NCI-H2196 (cell line): ENCODE data around the gene CFAP157.

Source experiments
- DNase-seq: peaks from one replicate; lab custom pipeline; 2025; ENCODE audit not compliant: unreplicated experiment; lab: John Stamatoyannopoulos, UW

Gene CFAP157

GRCh38 chr9:127692071-127692470, 14.7 kb upstream of the CFAP157 start:
- no peak for DNase-seq

GRCh38 chr9:127693143-127693542, 13.6 kb upstream of the CFAP157 start:
- no peak for DNase-seq

GRCh38 chr9:127693697-127694096, 13.1 kb upstream of the CFAP157 start:
- DNase-seq = no peak

GRCh38 chr9:127694890-127695720, 11.7 kb upstream of the CFAP157 start:
- no peak for DNase-seq

GRCh38 chr9:127697575-127697974, 9.2 kb upstream of the CFAP157 start:
- no peak for DNase-seq

GRCh38 chr9:127698386-127698785, 8.4 kb upstream of the CFAP157 start:
- no peak for DNase-seq

- DNase-seq = no peak
Measured at GRCh38 chr9:127698985-127699670, 7.7 kb upstream of the CFAP157 start.

- DNase-seq = no peak
Measured at GRCh38 chr9:127700140-127700539, 6.6 kb upstream of the CFAP157 start.

GRCh38 chr9:127700594-127701255, 6.1 kb upstream of the CFAP157 start:
- DNase-seq = peak; percentile 35

- no peak for DNase-seq
Measured at GRCh38 chr9:127703289-127703946, 3.4 kb upstream of the CFAP157 start.

GRCh38 chr9:127705577-127706379, 1.0 kb upstream of the CFAP157 start:
- DNase-seq = no peak

GRCh38 chr9:127707766-127708165, 978 bp downstream of the CFAP157 start:
- no peak for DNase-seq

GRCh38 chr9:127708952-127709587, 2.3 kb downstream of the CFAP157 start:
- DNase-seq = no peak

GRCh38 chr9:127710204-127710783, 3.5 kb downstream of the CFAP157 start:
- DNase-seq = no peak

- DNase-seq = no peak
Measured at GRCh38 chr9:127711226-127711701, 4.5 kb downstream of the CFAP157 start.

- DNase-seq = peak; percentile 30
Measured at GRCh38 chr9:127711831-127712274, 5.1 kb downstream of the CFAP157 start.

- DNase-seq = no peak
Measured at GRCh38 chr9:127712371-127712770, 5.6 kb downstream of the CFAP157 start.

- no peak for DNase-seq
Measured at GRCh38 chr9:127712867-127713266, 6.1 kb downstream of the CFAP157 start.

- no peak for DNase-seq
Measured at GRCh38 chr9:127714020-127714750, 7.4 kb downstream of the CFAP157 start.
